ENCODE measurements around the gene NTNG1.

NTNG1 gene

DNA sequence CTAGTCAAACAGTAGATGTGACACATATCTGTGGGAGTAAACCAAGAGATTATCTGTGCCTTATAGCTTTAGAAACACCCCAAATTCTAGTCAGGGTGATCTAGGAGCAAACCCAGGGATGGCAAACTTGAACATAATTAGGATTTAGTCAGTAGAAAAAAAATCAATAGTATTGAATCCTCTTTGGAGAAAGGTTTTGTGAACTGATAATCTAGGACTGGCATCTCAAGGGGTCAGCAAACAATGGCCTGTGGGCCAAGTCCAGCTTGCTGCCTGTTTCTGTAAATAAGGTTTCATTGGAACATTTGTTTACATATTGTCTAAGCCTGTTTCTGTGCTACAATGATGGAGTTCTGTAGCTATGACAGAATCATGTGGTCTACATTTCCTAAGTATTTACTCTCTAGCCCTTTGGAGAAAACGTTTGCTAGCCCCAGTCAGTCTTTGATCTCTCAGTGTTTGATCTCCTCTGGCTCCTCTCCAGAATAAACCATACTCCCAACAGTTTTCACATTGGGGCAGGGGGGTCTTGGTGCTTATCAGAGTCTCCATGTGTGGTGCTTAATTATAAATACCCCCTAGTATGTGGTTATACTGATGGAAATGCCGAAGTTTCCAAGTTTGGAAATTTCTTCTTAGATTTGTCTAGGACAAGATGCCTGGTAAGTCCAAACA, 385.8 kb downstream of the NTNG1 start:
- FAIRE-seq = no peak
- no peak for DNase-seq (ENCODE audit: extremely low spot score, insufficient read length, low read depth)

GRCh38 chr1:107529511-107530149, 388.8 kb downstream of the NTNG1 start:
- peak; percentile 33 for DNase-seq (ENCODE audit: extremely low spot score, insufficient read length, low read depth)
- FAIRE-seq = peak; percentile 83

DNA sequence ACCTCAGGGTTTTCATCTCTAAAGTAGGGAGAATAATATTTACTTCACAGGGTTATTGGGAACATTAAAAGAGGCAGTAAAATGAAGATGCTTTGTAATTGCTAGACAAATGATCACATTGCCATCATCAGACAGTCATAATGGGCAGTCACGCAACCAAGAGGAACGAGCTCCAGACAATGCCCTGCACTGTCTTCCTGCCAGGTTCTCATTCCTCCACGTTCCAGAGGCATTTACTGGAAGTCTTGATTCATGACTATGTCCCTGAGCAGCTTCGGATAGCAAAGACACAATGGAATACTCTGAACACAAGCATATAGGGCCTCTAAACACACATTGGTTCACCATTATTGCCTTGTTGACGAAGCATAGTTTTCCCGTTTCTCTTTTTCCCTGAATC, 389.7 kb downstream of the NTNG1 start:
- FAIRE-seq (no peak), DNase-seq (ENCODE audit: extremely low spot score, insufficient read length, low read depth) (no peak)

DNA sequence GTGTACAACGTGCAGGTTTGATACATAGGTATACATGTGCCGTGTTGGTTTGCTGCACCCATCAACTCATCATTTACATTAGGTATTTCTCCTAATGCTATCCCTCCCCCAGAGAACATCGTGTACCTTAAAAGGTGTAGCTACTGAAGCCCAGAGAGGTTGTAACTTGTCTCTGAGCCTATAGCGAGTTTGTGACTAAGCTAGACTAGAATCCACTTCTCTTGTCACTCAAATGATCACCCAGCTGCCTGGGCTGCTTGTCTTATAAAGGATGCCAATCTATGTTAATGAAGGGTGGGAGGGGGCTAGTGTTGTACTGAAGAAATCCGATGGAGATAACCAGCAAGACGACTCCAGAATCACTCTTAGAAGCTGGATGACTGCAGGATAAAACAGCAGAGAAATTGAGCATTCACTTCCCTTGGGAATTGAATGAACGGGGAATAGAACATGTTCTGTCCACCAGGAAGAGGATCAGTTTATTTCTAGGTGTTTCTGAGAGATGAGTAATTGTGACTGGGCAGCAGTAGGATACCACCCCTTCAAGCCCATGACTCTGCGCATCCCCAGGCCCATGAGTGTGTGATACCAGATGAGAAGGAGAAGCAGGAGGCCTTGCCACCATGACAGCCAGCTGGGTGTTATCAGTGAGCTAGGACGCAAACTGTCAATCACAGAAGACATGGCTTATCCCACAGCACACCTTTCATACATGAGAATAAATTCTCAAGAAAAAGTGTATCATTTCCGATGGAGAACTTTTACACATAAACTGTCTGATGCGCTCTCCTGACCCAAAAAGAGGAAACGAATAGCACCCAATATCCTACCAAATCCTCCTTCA, 390.4 kb downstream of the NTNG1 start:
- no peak for DNase-seq (ENCODE audit: extremely low spot score, insufficient read length, low read depth)
- FAIRE-seq = no peak

DNA sequence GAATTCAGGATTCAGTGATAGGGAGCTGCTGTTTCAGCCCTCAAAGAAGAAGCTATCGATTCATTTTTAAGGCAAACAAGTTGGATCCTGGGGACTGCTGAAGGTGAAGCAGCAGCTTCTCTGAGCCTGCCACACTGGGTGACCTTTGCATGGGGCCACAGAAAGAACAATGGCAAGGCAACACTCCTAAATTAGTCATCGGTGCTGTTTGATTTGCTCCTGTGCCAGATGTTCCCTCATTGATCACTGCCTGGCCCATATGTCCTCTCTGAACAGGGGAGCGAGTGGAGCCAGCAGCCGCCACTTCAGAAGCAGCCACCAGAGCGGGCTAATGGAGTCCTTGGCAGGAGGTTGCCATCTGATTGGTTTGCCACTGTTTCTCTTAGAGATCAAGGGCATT, 391.5 kb downstream of the NTNG1 start:
- DNase-seq (ENCODE audit: extremely low spot score, insufficient read length, low read depth) = no peak
- FAIRE-seq = no peak

Measured in GM18507 (cell line).